ENCODE results near the gene OLFM2. TPM values are rescaled to one million over a fixed set of nuclear protein-coding genes. Genes with fewer than 3 reads are reported as not detected.

Gene OLFM2
- total and polyA plus RNA-seq, 9 donors: 3.9 to 19.3 (median 13.0) TPM

- no peak overlapping the region for H3K4me3 ChIP-seq
- 89 to 95% (median 95%) methylated on average over 4 of the region's 4 CpGs for WGBS, 3 donors
Observed at GRCh38 chr19:9961103-9961502, 24.8 kb upstream of the OLFM2 start.

GRCh38 chr19:9958379-9958821 is 22.1 kb upstream of the OLFM2 start:
- no peaks in the 10 kb centered on the region for H3K36me3 ChIP-seq
- no peaks in the 10 kb centered on the region for H3K27me3 ChIP-seq
- TF ChIP-seq CTCF (IDR thresholded peaks at IDR 0.05): no peak
- TF ChIP-seq POLR2A (IDR thresholded peaks at IDR 0.05): no peak
- no peak for TF ChIP-seq EP300 (IDR thresholded peaks at IDR 0.05)
- WGBS, 3 donors: 47 to 80% (median 66%) methylated on average over 1 of the region's 1 CpG
- H3K27ac ChIP-seq: no peak overlapping the region
- no peak for DNase-seq
- no peak overlapping the region for H3K4me3 ChIP-seq
- no peaks in the 10 kb centered on the region for H3K9me3 ChIP-seq
- intact Hi-C loops (cut with DNase I): no loop called here
- no peaks in the 10 kb centered on the region for H3K4me1 ChIP-seq (ENCODE audit: insufficient read depth)

More at GRCh38 chr19:9961103-9961502, 24.8 kb upstream of the OLFM2 start:
- no peak overlapping the region for H3K27ac ChIP-seq
- H3K27me3 ChIP-seq: no peaks in the 10 kb centered on the region
- H3K36me3 ChIP-seq: no peaks in the 10 kb centered on the region
- TF ChIP-seq CTCF (IDR thresholded peaks at IDR 0.05) (no peak), POLR2A (IDR thresholded peaks at IDR 0.05) (no peak), EP300 (IDR thresholded peaks at IDR 0.05) (no peak)
- H3K9me3 ChIP-seq: no peaks in the 10 kb centered on the region
- intact Hi-C loops (cut with DNase I): no loop called here
- no peak for DNase-seq
- no peaks in the 10 kb centered on the region for H3K4me1 ChIP-seq (ENCODE audit: insufficient read depth)

- no peaks in the 10 kb centered on the region for H3K36me3 ChIP-seq
- no peaks in the 10 kb centered on the region for H3K9me3 ChIP-seq
- no peaks in the 10 kb centered on the region for H3K4me1 ChIP-seq (ENCODE audit: insufficient read depth)
- DNase-seq: no peak
- no peak overlapping the region for H3K4me3 ChIP-seq
- no peaks in the 10 kb centered on the region for H3K27me3 ChIP-seq
- intact Hi-C loops (cut with DNase I): no loop called here
- WGBS, 3 donors: 66 to 74% (median 72%) methylated on average over 3 of the region's 3 CpGs
- no peak overlapping the region for H3K27ac ChIP-seq
- TF ChIP-seq CTCF (IDR thresholded peaks at IDR 0.05) (no peak), POLR2A (IDR thresholded peaks at IDR 0.05) (no peak), EP300 (IDR thresholded peaks at IDR 0.05) (no peak)
Observed at GRCh38 chr19:9956956-9957355, 20.6 kb upstream of the OLFM2 start.

- TF ChIP-seq CTCF (IDR thresholded peaks at IDR 0.05): no peak
- no peak for TF ChIP-seq EP300 (IDR thresholded peaks at IDR 0.05)
- no peak for TF ChIP-seq POLR2A (IDR thresholded peaks at IDR 0.05)
- no peak for DNase-seq
- H3K27ac ChIP-seq: no peak overlapping the region
- no peaks in the 10 kb centered on the region for H3K4me1 ChIP-seq (ENCODE audit: insufficient read depth)
- H3K9me3 ChIP-seq: no peaks in the 10 kb centered on the region
- no peak overlapping the region for H3K4me3 ChIP-seq
- intact Hi-C loops (cut with DNase I): no loop called here
- H3K27me3 ChIP-seq: no peaks in the 10 kb centered on the region
- no peaks in the 10 kb centered on the region for H3K36me3 ChIP-seq
- WGBS, 3 donors: 68 to 71% (median 69%) methylated on average over 18 of the region's 18 CpGs
Observed at GRCh38 chr19:9953802-9954542, 17.7 kb upstream of the OLFM2 start.

Measured in ovary (tissue), 9 donors.